HCT116 (cell line): Measurements from ENCODE around the gene TNRC6C. TPM values are rescaled to one million over a fixed set of nuclear protein-coding genes. Genes with fewer than 3 reads are reported as not detected.

Experiments used
- ATAC-seq: fragments of 200-7000 bp; cut with Tn5 transposase; 2 replicates; pipeline ENCODE4 v1.9.1; 2020; ENCODE audit warnings: mild to moderate bottlenecking, moderate library complexity
- BruUV-seq: library from RNA; stranded (reverse); fragments of 400-500 nt; replicated peaks from 2 replicates; lab custom pipeline; 2021; lab: Mats Ljungman, UMichigan
- CTCF ChIA-PET: fragments of 300-600 bp; sonication (Branson Sonifier 250); formaldehyde crosslinking; loops from one replicate; lab custom pipeline; 2021; ENCODE audit warnings: antibody characterized with exemption; lab: Charles Lee
- POLR2A ChIA-PET: fragments of 300-600, 350-600 bp; sonication (Branson Sonifier 250); formaldehyde crosslinking; loops from one replicate; lab custom pipeline; 2021; ENCODE audit warnings: antibody characterized with exemption; lab: Charles Lee
- RAD21 ChIA-PET, 2 experiments: fragments of 300-600 bp; sonication (Branson Sonifier 250); formaldehyde crosslinking; loops; one replicate each; lab custom pipeline; 2023; ENCODE audit warnings: low total read pairs in 2 of 2; ENCODE audit not compliant: uncharacterized antibody in 2 of 2, unreplicated experiment in 2 of 2, low non-redundant PET in 1 of 2; lab: Charles Lee
- DNase-seq: peaks from one replicate; pipeline ENCODE4 v3.0.0-alpha.2; 2010; ENCODE audit warnings: low read depth, low spot score
- H2AFZ ChIP-seq: fragments of 200-600 bp; shearing (Covaris generic), sonication (generic); 2 replicates; pipeline ENCODE4 v1.6.1; 2017; ENCODE audit warnings: low read depth, mixed run types, mixed read lengths, antibody characterized with exemption, low read length; ENCODE audit not compliant: poor library complexity, severe bottlenecking
- H3K27ac ChIP-seq: 2 replicates; pipeline ENCODE4 v1.5.1; 2012; ENCODE audit warnings: low read depth, low read length
- H3K27me3 ChIP-seq: fragments of 200-600 bp; sonication (generic); 2 replicates; pipeline ENCODE4 v1.6.1; 2016; ENCODE audit warnings: mixed run types, low read length, mixed read lengths; ENCODE audit not compliant: insufficient read depth
- H3K36me3 ChIP-seq, 2 experiments: fragments of 200-500 bp in 1 of 2; fragments of 200-600 bp in 1 of 2; sonication (Bioruptor generic) in 1 of 2; sonication (generic) in 1 of 2; 2 replicates each; pipeline versions ENCODE4 v1.5.1 to v1.6.1; 2014 to 2016; ENCODE audit warnings: low read length in 2 of 2, inconsistent platforms in 1 of 2, mixed read lengths in 1 of 2, mixed run types in 1 of 2; ENCODE audit not compliant: insufficient read depth in 2 of 2, control insufficient read depth in 1 of 2
- H3K4me1 ChIP-seq, 2 experiments: fragments of 200-600 bp in 1 of 2; sonication (generic) in 1 of 2; 2 replicates each; pipeline versions ENCODE4 v1.5.1 to v1.6.1; 2012 to 2017; ENCODE audit warnings: low read length in 2 of 2, inconsistent platforms in 1 of 2, mild to moderate bottlenecking in 1 of 2, mixed read lengths in 1 of 2, mixed run types in 1 of 2, moderate library complexity in 1 of 2; ENCODE audit not compliant: insufficient read depth in 2 of 2, control insufficient read depth in 1 of 2
- H3K4me2 ChIP-seq: fragments of 200-600 bp; sonication (generic); 2 replicates; pipeline ENCODE4 v1.6.1; 2017; ENCODE audit warnings: mixed run types, low read length, mixed read lengths
- H3K4me3 ChIP-seq, 2 experiments: fragments of 200-600 bp in 1 of 2; sonication (generic) in 1 of 2; replicated peaks in 1 of 2; 2 replicates each; pipeline ENCODE4 v1.5.1; 2011 to 2016; ENCODE audit warnings: low read length in 2 of 2, control low read depth in 1 of 2, low read depth in 1 of 2, mild to moderate bottlenecking in 1 of 2, mixed read lengths in 1 of 2, mixed run types in 1 of 2
- H3K79me2 ChIP-seq: fragments of 200-600 bp; sonication (generic); 2 replicates; pipeline ENCODE4 v1.6.1; 2017; ENCODE audit warnings: mild to moderate bottlenecking, mixed run types, low read length, moderate library complexity, mixed read lengths; ENCODE audit not compliant: insufficient read depth
- H3K9ac ChIP-seq: fragments of 200-600 bp; sonication (generic); 2 replicates; pipeline ENCODE4 v1.6.1; 2016; ENCODE audit warnings: low read length, mixed read lengths
- H3K9me2 ChIP-seq: fragments of 200-600 bp; sonication (generic), shearing (Covaris generic); 2 replicates; pipeline ENCODE4 v1.6.1; 2017; ENCODE audit warnings: mixed run types, mild to moderate bottlenecking, moderate library complexity; ENCODE audit not compliant: insufficient read depth
- H3K9me3 ChIP-seq, 2 experiments: fragments of 200-500 bp in 1 of 2; fragments of 200-600 bp in 1 of 2; sonication (Bioruptor generic) in 1 of 2; sonication (generic) in 1 of 2; 2 replicates each; pipeline ENCODE4 v1.6.1; 2014 to 2017; ENCODE audit warnings: low read length in 2 of 2, mixed read lengths in 2 of 2, inconsistent platforms in 1 of 2, low read depth in 1 of 2, mild to moderate bottlenecking in 1 of 2, mixed run types in 1 of 2, moderate library complexity in 1 of 2; ENCODE audit not compliant: control insufficient read depth in 1 of 2, insufficient read depth in 1 of 2
- H4K20me1 ChIP-seq: fragments of 200-600 bp; sonication (generic), shearing (Covaris generic); 2 replicates; pipeline ENCODE4 v1.6.1; 2017; ENCODE audit warnings: mixed run types, mild to moderate bottlenecking, moderate library complexity; ENCODE audit not compliant: insufficient read depth
- CBX3 ChIP-seq: IDR thresholded peaks from 2 replicates; pipeline ENCODE4 v1.6.1; 2012; ENCODE audit warnings: low read depth
- EGR1 ChIP-seq: IDR thresholded peaks from 2 replicates; pipeline ENCODE4 v1.6.1; 2012; ENCODE audit warnings: low read depth
- ELF1 ChIP-seq: IDR thresholded peaks from 2 replicates; pipeline ENCODE4 v1.6.1; 2012; ENCODE audit warnings: low read depth, borderline replicate concordance
- EZH2 ChIP-seq: fragments of 200-600 bp; sonication (generic); IDR thresholded peaks from 2 replicates; pipeline ENCODE4 v1.6.1; 2017; ENCODE audit warnings: antibody characterized with exemption, mixed run types
- EZH2phosphoT487 ChIP-seq: fragments of 200-600 bp; IDR thresholded peaks from 2 replicates; pipeline ENCODE4 v1.6.1; 2018; ENCODE audit warnings: antibody characterized with exemption, borderline replicate concordance
- FOSL1 ChIP-seq: IDR thresholded peaks from 2 replicates; pipeline ENCODE4 v1.6.1; 2012; ENCODE audit warnings: low read depth
- JUND ChIP-seq: IDR thresholded peaks from 2 replicates; pipeline ENCODE4 v1.6.1; 2012
- POLR2AphosphoS5 ChIP-seq: IDR thresholded peaks from 2 replicates; pipeline ENCODE4 v1.6.1; 2011; ENCODE audit warnings: mild to moderate bottlenecking, low read depth, low read length, moderate library complexity
- RAD21 ChIP-seq: IDR thresholded peaks from 2 replicates; pipeline ENCODE4 v1.6.1; 2012; ENCODE audit warnings: low read depth, mild to moderate bottlenecking
- SP1 ChIP-seq: IDR thresholded peaks from 2 replicates; pipeline ENCODE4 v1.6.1; 2012; ENCODE audit warnings: low read depth
- SRF ChIP-seq: IDR thresholded peaks from 2 replicates; pipeline ENCODE4 v1.6.1; 2012; ENCODE audit warnings: low read depth
- ZFX ChIP-seq: fragments of 450-650 bp; IDR thresholded peaks from 2 replicates; pipeline ENCODE4 v1.6.1; 2017
- ZNF274 ChIP-seq: fragments of 200-500 bp; sonication (Bioruptor generic); IDR thresholded peaks from 2 replicates; pipeline ENCODE4 v1.6.1; 2014; ENCODE audit warnings: mild to moderate bottlenecking, low read depth, low read length, inconsistent platforms
- intact Hi-C: fragments of 100-400 bp; cut with micrococcal nuclease; formaldehyde crosslinking; loops from 2 replicates; pipeline ENCODE4 v1.10.0; 2022
- total RNA-seq: library from RNA; stranded (reverse); gene quantifications from one replicate; pipeline ENCODE4 v1.2.1, GENCODE V29; 2021; ENCODE audit not compliant: unreplicated experiment
- TF ChIP-seq, protein P1 (sequence below): IDR thresholded peaks from 2 replicates; pipeline ENCODE4 v1.6.1; 2012
- TF ChIP-seq, protein P2 (sequence below), 3 experiments: fragments of 200-600 bp in 1 of 3; sonication (generic) in 1 of 3; IDR thresholded peaks in 2 of 3; conservative IDR thresholded peaks in 1 of 3; 2 replicates each; pipeline ENCODE4 v1.5.1; 2012 to 2017; ENCODE audit warnings: low read depth in 2 of 3, low read length in 2 of 3, antibody characterized with exemption in 1 of 3, borderline replicate concordance in 1 of 3, control low read depth in 1 of 3, mild to moderate bottlenecking in 1 of 3, mixed read lengths in 1 of 3, mixed run types in 1 of 3, moderate library complexity in 1 of 3; ENCODE audit not compliant: insufficient read depth in 1 of 3
- TF ChIP-seq, protein P3 (sequence below): IDR thresholded peaks from 2 replicates; pipeline ENCODE4 v1.6.1; 2011; ENCODE audit warnings: mild to moderate bottlenecking, low read length, moderate library complexity; ENCODE audit not compliant: insufficient replicate concordance; ENCODE audit errors: extremely low read depth

The TNRC6C gene
- total RNA-seq, 1 experiment from 2014 or later: 23.4 TPM

DNA sequence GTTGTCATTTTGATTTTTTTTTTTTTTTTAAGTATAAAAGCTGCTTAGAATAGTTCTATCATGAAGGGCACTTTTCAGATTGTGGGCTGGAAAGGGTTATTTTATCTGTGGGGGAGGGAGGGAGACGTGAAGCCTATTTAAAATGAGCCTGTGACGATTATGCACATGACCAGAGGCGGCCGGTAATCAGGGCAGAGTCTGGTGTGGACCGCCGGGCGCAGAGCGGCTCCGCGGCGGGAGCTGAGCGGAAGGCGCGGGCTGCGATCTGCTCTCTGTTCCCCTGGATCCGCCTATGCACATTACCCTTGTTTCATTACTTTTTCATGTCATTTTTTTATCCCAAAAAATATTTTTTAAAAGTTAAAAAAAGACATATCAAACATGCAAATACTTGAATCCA, 146.6 kb downstream of the TNRC6C start:
- Histone ChIP-seq H3K9ac (no peak overlapping the region), H4K20me1 (no peaks in the 10 kb centered on the region), H3K4me1 (no peaks in the 10 kb centered on the region), H3K79me2 (no peaks in the 10 kb centered on the region), H3K9me3 (no peaks in the 10 kb centered on the region; a peak in 1 of 4 replicates), H3K4me2 (no peak overlapping the region), H3K36me3 (peaks cover 3 to 7% of the 10 kb centered on the region in 2 experiments; a peak in 1 of 4 replicates), H2AFZ (no peak overlapping the region), H3K9me2 (no peaks in the 10 kb centered on the region), H3K4me3 (no peak overlapping the region), H3K27me3 (no peaks in the 10 kb centered on the region), H3K27ac (no peak overlapping the region)
- intact Hi-C loops: no loop called here
- ChIA-PET CTCF (interaction anchor here (1.0 to 2.7 kb wide), 2 partner anchors 20 to 86 kb away, joined by 3 to 12 read pairs; no protein-coding TSS in a partner anchor), RAD21 (no interaction called here), POLR2A (interaction anchor here (1.4 kb wide), 1 partner anchor 82 kb away, joined by 3 read pairs; the partner anchor contains the start of genes AFMID and TK1)
- DNase-seq: no peak
- TF ChIP-seq, protein P1, sequence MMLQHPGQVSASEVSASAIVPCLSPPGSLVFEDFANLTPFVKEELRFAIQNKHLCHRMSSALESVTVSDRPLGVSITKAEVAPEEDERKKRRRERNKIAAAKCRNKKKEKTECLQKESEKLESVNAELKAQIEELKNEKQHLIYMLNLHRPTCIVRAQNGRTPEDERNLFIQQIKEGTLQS: no peak
- no peak for TF ChIP-seq EGR1
- no peak for TF ChIP-seq SRF
- no peak for TF ChIP-seq EZH2
- no peak for TF ChIP-seq FOSL1
- TF ChIP-seq ZFX: no peak
- TF ChIP-seq POLR2AphosphoS5: no peak
- TF ChIP-seq, protein P2, sequence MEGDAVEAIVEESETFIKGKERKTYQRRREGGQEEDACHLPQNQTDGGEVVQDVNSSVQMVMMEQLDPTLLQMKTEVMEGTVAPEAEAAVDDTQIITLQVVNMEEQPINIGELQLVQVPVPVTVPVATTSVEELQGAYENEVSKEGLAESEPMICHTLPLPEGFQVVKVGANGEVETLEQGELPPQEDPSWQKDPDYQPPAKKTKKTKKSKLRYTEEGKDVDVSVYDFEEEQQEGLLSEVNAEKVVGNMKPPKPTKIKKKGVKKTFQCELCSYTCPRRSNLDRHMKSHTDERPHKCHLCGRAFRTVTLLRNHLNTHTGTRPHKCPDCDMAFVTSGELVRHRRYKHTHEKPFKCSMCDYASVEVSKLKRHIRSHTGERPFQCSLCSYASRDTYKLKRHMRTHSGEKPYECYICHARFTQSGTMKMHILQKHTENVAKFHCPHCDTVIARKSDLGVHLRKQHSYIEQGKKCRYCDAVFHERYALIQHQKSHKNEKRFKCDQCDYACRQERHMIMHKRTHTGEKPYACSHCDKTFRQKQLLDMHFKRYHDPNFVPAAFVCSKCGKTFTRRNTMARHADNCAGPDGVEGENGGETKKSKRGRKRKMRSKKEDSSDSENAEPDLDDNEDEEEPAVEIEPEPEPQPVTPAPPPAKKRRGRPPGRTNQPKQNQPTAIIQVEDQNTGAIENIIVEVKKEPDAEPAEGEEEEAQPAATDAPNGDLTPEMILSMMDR (IDR thresholded peaks at IDR 0.05 in 2 of 3, conservative IDR thresholded peaks at IDR 0.05 in 1 of 3; ENCODE audit: borderline replicate concordance in 1 of 3, insufficient read depth in 1 of 3, low read depth in 2 of 3, low read length in 2 of 3): no peak
- TF ChIP-seq, protein P3, sequence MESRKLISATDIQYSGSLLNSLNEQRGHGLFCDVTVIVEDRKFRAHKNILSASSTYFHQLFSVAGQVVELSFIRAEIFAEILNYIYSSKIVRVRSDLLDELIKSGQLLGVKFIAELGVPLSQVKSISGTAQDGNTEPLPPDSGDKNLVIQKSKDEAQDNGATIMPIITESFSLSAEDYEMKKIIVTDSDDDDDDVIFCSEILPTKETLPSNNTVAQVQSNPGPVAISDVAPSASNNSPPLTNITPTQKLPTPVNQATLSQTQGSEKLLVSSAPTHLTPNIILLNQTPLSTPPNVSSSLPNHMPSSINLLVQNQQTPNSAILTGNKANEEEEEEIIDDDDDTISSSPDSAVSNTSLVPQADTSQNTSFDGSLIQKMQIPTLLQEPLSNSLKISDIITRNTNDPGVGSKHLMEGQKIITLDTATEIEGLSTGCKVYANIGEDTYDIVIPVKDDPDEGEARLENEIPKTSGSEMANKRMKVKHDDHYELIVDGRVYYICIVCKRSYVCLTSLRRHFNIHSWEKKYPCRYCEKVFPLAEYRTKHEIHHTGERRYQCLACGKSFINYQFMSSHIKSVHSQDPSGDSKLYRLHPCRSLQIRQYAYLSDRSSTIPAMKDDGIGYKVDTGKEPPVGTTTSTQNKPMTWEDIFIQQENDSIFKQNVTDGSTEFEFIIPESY: no peak
- no peak for TF ChIP-seq ELF1
- TF ChIP-seq RAD21: no peak
- TF ChIP-seq ZNF274: no peak
- TF ChIP-seq SP1: no peak
- TF ChIP-seq EZH2phosphoT487: no peak
- no peak for TF ChIP-seq JUND
- TF ChIP-seq CBX3: no peak
- ATAC-seq: no peak
- no TSS peak for BruUV-seq
